Upper lobe of left lung (tissue), 4 donors: ENCODE measurements around the gene PELO.

Experiments
- EP300 ChIP-seq, 4 donors: sonication (generic); formaldehyde crosslinking; IDR thresholded peaks; one replicate each; pipeline ENCODE4 v1.5.1; 2017; ENCODE audit warnings: antibody characterized with exemption in 4 of 4, control low read depth in 2 of 4
- POLR2A ChIP-seq, 4 donors: fragments of 450-650 bp; IDR thresholded peaks; one replicate each; pipeline ENCODE4 v1.5.1; 2016 to 2017; ENCODE audit warnings: antibody characterized with exemption in 4 of 4, mild to moderate bottlenecking in 2 of 4
- TF ChIP-seq, protein P1 (sequence below), 6 experiments: fragments of 450-650 bp in 4 of 6; fragments of 200-600 bp in 2 of 6; sonication (generic) in 2 of 6; IDR thresholded peaks; one replicate each; pipeline ENCODE4 v1.5.1; 2016 to 2019; ENCODE audit warnings: antibody characterized with exemption in 6 of 6

DNA sequence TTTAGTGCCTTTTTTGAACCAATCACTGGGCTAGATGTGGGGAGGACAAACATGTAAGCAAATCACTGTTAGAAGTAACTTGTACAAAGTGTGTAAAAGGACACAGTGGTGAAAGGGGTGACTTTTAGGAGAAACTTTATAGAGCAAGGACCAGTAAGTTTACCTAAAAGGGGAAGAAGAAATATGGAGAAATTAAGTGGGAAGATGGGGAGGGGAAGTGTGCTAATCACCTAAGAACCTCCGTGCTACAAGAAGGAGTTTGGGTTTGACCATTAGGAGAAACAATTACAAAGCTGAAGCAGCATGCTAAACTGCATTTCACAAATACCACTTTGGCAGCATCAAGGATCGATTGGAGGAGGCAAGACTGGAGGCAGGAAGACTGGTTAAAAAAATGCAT, 17.3 kb downstream of the PELO start:
- TF ChIP-seq POLR2A (IDR thresholded peaks at IDR 0.05): no peak
- TF ChIP-seq, protein P1, sequence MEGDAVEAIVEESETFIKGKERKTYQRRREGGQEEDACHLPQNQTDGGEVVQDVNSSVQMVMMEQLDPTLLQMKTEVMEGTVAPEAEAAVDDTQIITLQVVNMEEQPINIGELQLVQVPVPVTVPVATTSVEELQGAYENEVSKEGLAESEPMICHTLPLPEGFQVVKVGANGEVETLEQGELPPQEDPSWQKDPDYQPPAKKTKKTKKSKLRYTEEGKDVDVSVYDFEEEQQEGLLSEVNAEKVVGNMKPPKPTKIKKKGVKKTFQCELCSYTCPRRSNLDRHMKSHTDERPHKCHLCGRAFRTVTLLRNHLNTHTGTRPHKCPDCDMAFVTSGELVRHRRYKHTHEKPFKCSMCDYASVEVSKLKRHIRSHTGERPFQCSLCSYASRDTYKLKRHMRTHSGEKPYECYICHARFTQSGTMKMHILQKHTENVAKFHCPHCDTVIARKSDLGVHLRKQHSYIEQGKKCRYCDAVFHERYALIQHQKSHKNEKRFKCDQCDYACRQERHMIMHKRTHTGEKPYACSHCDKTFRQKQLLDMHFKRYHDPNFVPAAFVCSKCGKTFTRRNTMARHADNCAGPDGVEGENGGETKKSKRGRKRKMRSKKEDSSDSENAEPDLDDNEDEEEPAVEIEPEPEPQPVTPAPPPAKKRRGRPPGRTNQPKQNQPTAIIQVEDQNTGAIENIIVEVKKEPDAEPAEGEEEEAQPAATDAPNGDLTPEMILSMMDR (IDR thresholded peaks at IDR 0.05): no peak
- no peak for TF ChIP-seq EP300 (IDR thresholded peaks at IDR 0.05)
